H9 (cell line): ENCODE results near the gene LPCAT1. TPM values are rescaled to one million over a fixed set of nuclear protein-coding genes. Genes with fewer than 3 reads are reported as not detected.

Experiments used
- DNase-seq: peaks from one replicate; pipeline ENCODE4 v3.0.0-alpha.2; 2017
- H2AFZ ChIP-seq: one replicate; pipeline ENCODE4 v1.6.1; 2013; ENCODE audit warnings: mild to moderate bottlenecking, low read length, control low read depth, moderate library complexity
- H2AK5ac ChIP-seq: 2 replicates; pipeline ENCODE4 v1.6.1; 2013; ENCODE audit warnings: low read length, control low read depth, mixed read lengths; ENCODE audit not compliant: insufficient read length
- H2BK120ac ChIP-seq: one replicate; pipeline ENCODE4 v1.6.1; 2013; ENCODE audit warnings: low read depth, mild to moderate bottlenecking, low read length, control low read depth, inconsistent platforms; ENCODE audit not compliant: poor library complexity, severe bottlenecking
- H2BK12ac ChIP-seq: 2 replicates; pipeline ENCODE4 v1.6.1; 2013; ENCODE audit warnings: low read length, control low read depth, mixed read lengths, low read depth; ENCODE audit not compliant: insufficient read length
- H2BK15ac ChIP-seq: 2 replicates; pipeline ENCODE4 v1.6.1; 2013; ENCODE audit warnings: low read depth, low read length, control low read depth
- H2BK20ac ChIP-seq: one replicate; pipeline ENCODE4 v1.6.1; 2013; ENCODE audit warnings: low read depth, mild to moderate bottlenecking, low read length, control low read depth, inconsistent platforms; ENCODE audit not compliant: poor library complexity, severe bottlenecking
- H2BK5ac ChIP-seq: 2 replicates; pipeline ENCODE4 v1.6.1; 2013; ENCODE audit warnings: low read length, control low read depth, mixed read lengths; ENCODE audit not compliant: insufficient read length
- H3K14ac ChIP-seq: 2 replicates; pipeline ENCODE4 v1.6.1; 2013; ENCODE audit warnings: low read length, control low read depth; ENCODE audit not compliant: insufficient read depth
- H3K18ac ChIP-seq: 2 replicates; pipeline ENCODE4 v1.6.1; 2013; ENCODE audit warnings: low read depth, mild to moderate bottlenecking, mixed read lengths, low read length, control low read depth; ENCODE audit not compliant: insufficient read length
- H3K23ac ChIP-seq: 2 replicates; pipeline ENCODE4 v1.6.1; 2013; ENCODE audit warnings: low read length, control low read depth, mixed read lengths, low read depth; ENCODE audit not compliant: insufficient read length
- H3K23me2 ChIP-seq: 2 replicates; pipeline ENCODE4 v1.6.1; 2013; ENCODE audit warnings: low read depth, mild to moderate bottlenecking, mixed read lengths, low read length, control low read depth; ENCODE audit not compliant: insufficient read length, poor library complexity, severe bottlenecking
- H3K27ac ChIP-seq: 2 replicates; pipeline ENCODE4 v1.5.1; 2013; ENCODE audit warnings: low read length, control low read depth, mixed read lengths, low read depth; ENCODE audit not compliant: insufficient read length
- H3K27me3 ChIP-seq: 2 replicates; pipeline ENCODE4 v1.6.1; 2013; ENCODE audit warnings: low read length, control low read depth, inconsistent platforms; ENCODE audit not compliant: insufficient read depth
- H3K4ac ChIP-seq: 2 replicates; pipeline ENCODE4 v1.6.1; 2013; ENCODE audit warnings: low read depth, mild to moderate bottlenecking, control low read depth, inconsistent platforms, low read length, moderate library complexity
- H3K4me1 ChIP-seq: 2 replicates; pipeline ENCODE4 v1.6.1; 2013; ENCODE audit warnings: low read length, control low read depth, inconsistent platforms; ENCODE audit not compliant: insufficient read depth
- H3K4me2 ChIP-seq: 2 replicates; pipeline ENCODE4 v1.6.1; 2013; ENCODE audit warnings: low read length, control low read depth, mixed read lengths; ENCODE audit not compliant: insufficient read length, insufficient read depth
- H3K56ac ChIP-seq: 2 replicates; pipeline ENCODE4 v1.6.1; 2013; ENCODE audit warnings: low read depth, mild to moderate bottlenecking, mixed read lengths, low read length, control low read depth; ENCODE audit not compliant: insufficient read length
- H3K79me1 ChIP-seq: 2 replicates; pipeline ENCODE4 v1.6.1; 2013; ENCODE audit warnings: low read depth, mild to moderate bottlenecking, moderate library complexity, low read length, control low read depth, inconsistent platforms; ENCODE audit not compliant: insufficient read depth, poor library complexity, severe bottlenecking
- H3K79me2 ChIP-seq: 2 replicates; pipeline ENCODE4 v1.6.1; 2013; ENCODE audit warnings: low read length, control low read depth, inconsistent platforms; ENCODE audit not compliant: insufficient read depth
- H3K9ac ChIP-seq: 2 replicates; pipeline ENCODE4 v1.6.1; 2013; ENCODE audit warnings: low read length, control low read depth, mixed read lengths; ENCODE audit not compliant: insufficient read length; ENCODE audit errors: extremely low read depth
- H3K9me3 ChIP-seq: one replicate; pipeline ENCODE4 v1.6.1; 2013; ENCODE audit warnings: low read depth, low read length, inconsistent platforms; ENCODE audit not compliant: control insufficient read depth
- H3T11ph ChIP-seq: one replicate; pipeline ENCODE4 v1.6.1; 2013; ENCODE audit warnings: mild to moderate bottlenecking, low read length, control low read depth, inconsistent platforms
- H4K20me1 ChIP-seq: one replicate; pipeline ENCODE4 v1.6.1; 2013; ENCODE audit not compliant: control insufficient read depth, insufficient read length, insufficient read depth
- H4K5ac ChIP-seq: 2 replicates; pipeline ENCODE4 v1.6.1; 2013; ENCODE audit warnings: low read depth, mild to moderate bottlenecking, mixed read lengths, low read length, control low read depth; ENCODE audit not compliant: insufficient read length
- H4K8ac ChIP-seq: replicated peaks from 2 replicates; pipeline ENCODE4 v1.6.1; 2013; ENCODE audit warnings: low read length, control low read depth, mixed read lengths, low read depth; ENCODE audit not compliant: insufficient read length
- H4K91ac ChIP-seq: 2 replicates; pipeline ENCODE4 v1.6.1; 2013; ENCODE audit warnings: low read depth, mild to moderate bottlenecking, moderate library complexity, mixed read lengths, low read length, control low read depth; ENCODE audit not compliant: insufficient read length
- H3K27ac Mint-ChIP-seq, 3 experiments: 2 replicates in 2 of 3; 3 replicates in 1 of 3; pipeline ENCODE4 v1.8.0; 2020 to 2021; ENCODE audit warnings: mixed read lengths in 3 of 3, mild to moderate bottlenecking in 1 of 3, moderate library complexity in 1 of 3
- H3K27me3 Mint-ChIP-seq: 2 replicates; pipeline ENCODE4 v1.8.0; 2021; ENCODE audit warnings: low read depth, mild to moderate bottlenecking, moderate library complexity, mixed read lengths
- H3K36me3 Mint-ChIP-seq, 3 experiments: 2 replicates in 2 of 3; 3 replicates in 1 of 3; pipeline ENCODE4 v1.8.0; 2020 to 2021; ENCODE audit warnings: low read depth in 3 of 3, mixed read lengths in 3 of 3; ENCODE audit not compliant: insufficient read depth in 1 of 3
- H3K4me1 Mint-ChIP-seq, 2 experiments: 2 replicates each; pipeline ENCODE4 v1.8.0; 2020; ENCODE audit warnings: mixed read lengths in 2 of 2
- H3K4me3 Mint-ChIP-seq, 2 experiments: 2 replicates in 1 of 2; 3 replicates in 1 of 2; pipeline ENCODE4 v1.8.0; 2020 to 2021; ENCODE audit warnings: mild to moderate bottlenecking in 2 of 2, mixed read lengths in 2 of 2, moderate library complexity in 1 of 2
- H3K9me3 Mint-ChIP-seq, 2 experiments: 2 replicates in 1 of 2; 3 replicates in 1 of 2; pipeline ENCODE4 v1.8.0; 2020; ENCODE audit warnings: mild to moderate bottlenecking in 2 of 2, mixed read lengths in 2 of 2, moderate library complexity in 1 of 2
- CTCF ChIP-seq: fragments of 200-600 bp; sonication (generic); conservative IDR thresholded peaks from 3 replicates; pipeline ENCODE4 v1.8.0; 2021; ENCODE audit warnings: antibody characterized with exemption, mild to moderate bottlenecking
- WGBS: extraction: QIAGEN DNeasy Blood & Tissue Kit; methylation state at CpG from one replicate; pipeline ENCODE4 v1.1.7; 2013; ENCODE audit warnings: missing lambda C conversion rate, low lambda C conversion rate, mixed read lengths; ENCODE audit not compliant: insufficient read length; ENCODE audit errors: extremely low coverage; 5-methylcytosine and 5-hydroxymethylcytosine counted together
- total RNA-seq: library from RNA; stranded (reverse); gene quantifications from 2 replicates; pipeline ENCODE4 v1.2.1, GENCODE V29; 2021

Gene LPCAT1
- total RNA-seq, 1 experiment from 2014 or later: 231 TPM

GRCh38 chr5:1529498-1529897 is 5.7 kb upstream of the LPCAT1 start:
- H4K8ac ChIP-seq: no peak overlapping the region
- H3K9me3 Mint-ChIP-seq: no peaks in the 10 kb centered on the region; a peak in 1 of 5 replicates
- H3K4me2 ChIP-seq: no peak overlapping the region
- no peaks in the 10 kb centered on the region for H3K79me1 ChIP-seq
- no peak overlapping the region for H3K27ac ChIP-seq
- no peak overlapping the region for H2AK5ac ChIP-seq
- no peaks in the 10 kb centered on the region for H3K79me2 ChIP-seq
- H4K5ac ChIP-seq: no peak overlapping the region
- H3K4ac ChIP-seq: no peak overlapping the region
- no peak overlapping the region for H2BK12ac ChIP-seq
- H3K4me1 ChIP-seq: no peaks in the 10 kb centered on the region; the same call in 1 of the 2 replicates
- H2BK20ac ChIP-seq: no peak overlapping the region
- H2BK5ac ChIP-seq: no peak overlapping the region
- no peaks in the 10 kb centered on the region for H3K9me3 ChIP-seq
- H3K27me3 Mint-ChIP-seq: peaks cover 6% of the 10 kb centered on the region
- DNase-seq: no peak
- no peak overlapping the region for H2BK120ac ChIP-seq
- no peaks in the 10 kb centered on the region for H3K27me3 ChIP-seq
- no peak overlapping the region for H3K23ac ChIP-seq
- WGBS: no CpG with 5 or more reads among the region's 3 CpGs
- no peaks in the 10 kb centered on the region for H4K20me1 ChIP-seq
- H3K18ac ChIP-seq: no peak overlapping the region
- no peak overlapping the region for H3K14ac ChIP-seq
- no peak overlapping the region for H2BK15ac ChIP-seq
- no peaks in the 10 kb centered on the region for H3K4me1 Mint-ChIP-seq
- H3K4me3 Mint-ChIP-seq: no peak overlapping the region
- no peak overlapping the region for H3K27ac Mint-ChIP-seq
- no peak overlapping the region for H4K91ac ChIP-seq
- H3T11ph ChIP-seq: no peak overlapping the region
- peaks cover under 1% of the 10 kb centered on the region for H3K23me2 ChIP-seq
- no peak overlapping the region for H3K9ac ChIP-seq
- no peak overlapping the region for H3K56ac ChIP-seq
- TF ChIP-seq CTCF: no peak
- no peak overlapping the region for H2AFZ ChIP-seq
- no peaks in the 10 kb centered on the region for H3K36me3 Mint-ChIP-seq
